Measurements from ENCODE around the gene JAG1.

Gene JAG1

DNA sequence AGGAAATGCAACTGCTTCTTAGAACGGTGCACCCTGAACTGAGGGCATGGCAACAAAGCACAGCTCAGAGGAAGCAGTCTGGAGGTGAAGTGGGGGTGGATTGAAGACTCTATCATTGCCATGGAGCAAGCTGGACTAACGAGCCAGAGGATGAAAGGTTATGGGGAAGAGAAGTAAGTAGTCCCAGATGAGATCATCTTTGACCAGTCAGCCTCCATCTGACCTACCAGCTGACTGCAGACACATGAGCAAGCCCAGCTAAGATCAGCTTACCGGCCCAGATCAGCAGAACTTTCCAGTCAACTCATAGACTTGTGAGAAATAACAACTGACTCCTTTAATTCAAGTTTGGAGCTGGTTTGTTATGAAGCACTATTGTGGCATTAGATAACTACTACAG is 9.1 kb upstream of the JAG1 start:
- no peak for DNase-seq (ENCODE audit: low read depth)
- H3K4me3 ChIP-seq (ENCODE audit: low read length): no peak overlapping the region
- TF ChIP-seq CTCF (conservative IDR thresholded peaks at IDR 0.05; ENCODE audit: low read depth, low read length): no peak

DNA sequence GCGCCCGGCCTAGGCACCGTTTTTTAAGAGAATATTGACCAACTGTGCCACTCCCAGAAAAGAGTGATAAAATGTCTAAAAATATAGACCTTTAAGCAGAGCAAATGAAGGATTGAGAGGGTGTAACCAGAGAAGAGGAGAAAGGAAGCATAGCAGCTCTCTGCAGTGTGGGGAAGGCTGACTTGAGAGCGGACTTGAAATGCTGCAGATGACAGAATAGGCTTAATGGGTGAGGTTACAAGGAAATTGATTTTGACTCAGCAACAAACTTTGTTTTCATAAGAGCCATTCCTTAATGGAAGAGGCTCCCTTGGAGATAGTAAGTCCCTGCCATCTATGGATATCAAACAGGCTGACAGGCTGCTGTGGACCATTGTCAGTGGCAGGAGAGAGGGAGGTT is 7.7 kb upstream of the JAG1 start:
- TF ChIP-seq CTCF (conservative IDR thresholded peaks at IDR 0.05; ENCODE audit: low read depth, low read length): no peak
- no peak overlapping the region for H3K4me3 ChIP-seq (ENCODE audit: low read length)
- DNase-seq (ENCODE audit: low read depth): no peak

- no peak for DNase-seq (ENCODE audit: low read depth)
- TF ChIP-seq CTCF (conservative IDR thresholded peaks at IDR 0.05; ENCODE audit: low read depth, low read length): no peak
- no peak overlapping the region for H3K4me3 ChIP-seq (ENCODE audit: low read length)
Observed at GRCh38 chr20:10680571-10680970, 6.8 kb upstream of the JAG1 start.

GRCh38 chr20:10679269-10679668 is 5.5 kb upstream of the JAG1 start:
- no peak for TF ChIP-seq CTCF (conservative IDR thresholded peaks at IDR 0.05; ENCODE audit: low read depth, low read length)
- no peak for DNase-seq (ENCODE audit: low read depth)
- H3K4me3 ChIP-seq (ENCODE audit: low read length): no peak overlapping the region

DNA sequence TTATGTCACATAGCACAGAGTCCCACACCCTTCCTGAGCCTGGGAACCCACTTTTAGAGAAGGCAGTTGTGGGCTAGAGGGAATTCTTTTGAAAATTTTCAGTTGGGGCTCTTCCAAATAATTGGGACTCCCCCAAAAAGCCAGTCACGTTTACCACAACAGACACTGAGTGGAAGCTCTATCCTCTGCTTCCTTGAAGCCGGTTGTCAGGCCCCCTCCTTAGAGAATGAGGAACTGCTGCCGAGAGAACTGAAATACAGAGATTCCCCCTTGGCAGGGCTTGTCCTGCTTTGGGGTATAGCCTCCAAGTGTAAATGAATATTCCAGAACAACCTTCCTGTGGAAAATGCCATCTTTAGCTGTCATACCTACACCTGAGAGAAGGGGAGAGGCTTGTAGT is 2.7 kb upstream of the JAG1 start:
- DNase-seq (ENCODE audit: low read depth): no peak
- no peak overlapping the region for H3K4me3 ChIP-seq (ENCODE audit: low read length)
- TF ChIP-seq CTCF (conservative IDR thresholded peaks at IDR 0.05; ENCODE audit: low read depth, low read length): no peak

- no peak for DNase-seq (ENCODE audit: low read depth)
- TF ChIP-seq CTCF (conservative IDR thresholded peaks at IDR 0.05; ENCODE audit: low read depth, low read length): no peak
- H3K4me3 ChIP-seq (ENCODE audit: low read length): no peak overlapping the region
Observed at GRCh38 chr20:10675450-10675848, 1.6 kb upstream of the JAG1 start.

DNA sequence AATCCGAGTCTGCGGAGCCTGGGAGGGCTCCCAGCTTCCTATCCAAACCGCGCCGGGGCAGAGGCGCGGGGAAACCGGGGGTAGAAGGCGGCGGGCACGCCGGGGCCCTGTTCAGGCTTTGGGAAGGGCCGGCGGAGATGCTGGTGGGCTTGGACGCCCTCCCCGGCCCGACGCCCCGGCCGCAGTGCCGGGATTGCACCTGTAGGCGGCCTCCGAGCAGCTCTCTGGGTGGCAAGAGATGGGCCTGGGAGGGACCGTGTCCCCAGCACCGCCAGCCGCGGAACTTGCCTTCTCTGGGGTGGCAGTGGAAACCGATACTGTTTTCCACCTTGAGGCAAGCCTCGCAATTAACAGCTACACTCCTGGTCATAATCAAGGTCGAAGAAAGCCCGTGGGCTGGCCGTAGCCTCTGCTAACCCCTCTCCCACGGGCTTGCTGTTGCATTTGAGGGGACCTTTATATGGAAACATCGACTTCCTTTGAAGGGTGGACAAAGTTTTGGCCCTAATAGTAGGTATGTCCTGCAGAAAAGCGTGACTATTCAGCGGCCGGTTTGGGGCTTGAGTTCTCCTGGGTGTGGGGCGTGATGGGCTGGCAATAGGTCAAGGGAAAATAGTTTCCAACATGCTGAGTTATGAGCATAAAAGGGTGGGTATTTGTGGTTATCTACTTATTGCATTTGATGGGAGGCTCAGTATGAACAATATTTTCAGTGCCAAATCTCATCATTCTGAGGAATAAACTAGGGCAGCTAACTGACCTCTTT is 1.1 kb upstream of the JAG1 start:
- TF ChIP-seq CTCF (conservative IDR thresholded peaks at IDR 0.05; ENCODE audit: low read depth, low read length): peak; percentile 70
- no peak for DNase-seq (ENCODE audit: low read depth)
- H3K4me3 ChIP-seq (ENCODE audit: low read length): peak overlapping the region; percentile 67

Measured in retinal pigment epithelial cell (primary cell).